HepG2 (cell line): ENCODE measurements around the gene GSTA1. TPM values are rescaled to one million over a fixed set of nuclear protein-coding genes. Genes with fewer than 3 reads are reported as not detected.

Experiments used
- ATAD3A ChIP-seq: sonication (generic); formaldehyde crosslinking; IDR thresholded peaks from 2 replicates; pipeline ENCODE4 v1.4.0; 2020; ENCODE audit warnings: missing genetic modification reagents
- CCDC6 ChIP-seq: sonication (generic); formaldehyde crosslinking; IDR thresholded peaks from 2 replicates; pipeline ENCODE4 v1.8.1; 2022; ENCODE audit warnings: mild to moderate bottlenecking, missing genetic modification reagents, moderate library complexity
- DPF2 ChIP-seq: sonication (generic); formaldehyde crosslinking; IDR thresholded peaks from 2 replicates; pipeline ENCODE4 v1.4.0; 2020; ENCODE audit warnings: mild to moderate bottlenecking, low read depth, missing genetic modification reagents, borderline replicate concordance
- DR1 ChIP-seq: sonication (generic); formaldehyde crosslinking; IDR thresholded peaks from 2 replicates; pipeline ENCODE4 v1.8.0; 2021; ENCODE audit warnings: mild to moderate bottlenecking, missing genetic modification reagents, inconsistent platforms
- HDAC6 ChIP-seq: fragments of 200-600 bp; sonication (generic); IDR thresholded peaks from 2 replicates; pipeline ENCODE4 v1.7.0; 2017; ENCODE audit warnings: mild to moderate bottlenecking, antibody characterized with exemption, low read length, low read depth
- HIVEP1 ChIP-seq: sonication (generic); formaldehyde crosslinking; IDR thresholded peaks from 2 replicates; pipeline ENCODE4 v1.4.0; 2020; ENCODE audit warnings: mild to moderate bottlenecking, missing genetic modification reagents
- HOXA9 ChIP-seq: sonication (generic); formaldehyde crosslinking; IDR thresholded peaks from 2 replicates; pipeline ENCODE4 v1.8.1; 2022; ENCODE audit warnings: missing genetic modification reagents, mild to moderate bottlenecking, moderate library complexity, borderline replicate concordance
- ISL2 ChIP-seq: sonication (generic); formaldehyde crosslinking; IDR thresholded peaks from 2 replicates; pipeline ENCODE4 v1.5.0; 2020; ENCODE audit warnings: missing genetic modification reagents
- MZF1 ChIP-seq: sonication (generic); formaldehyde crosslinking; IDR thresholded peaks from 2 replicates; pipeline ENCODE4 v1.8.1; 2023; ENCODE audit warnings: mild to moderate bottlenecking, missing genetic modification reagents, borderline replicate concordance
- PAX8 ChIP-seq: sonication (generic); formaldehyde crosslinking; IDR thresholded peaks from 2 replicates; pipeline ENCODE4 v1.8.0; 2022; ENCODE audit warnings: mild to moderate bottlenecking, missing genetic modification reagents, borderline replicate concordance
- PCBP2 ChIP-seq: fragments of 200-400 bp; formaldehyde crosslinking; optimal IDR thresholded peaks from 2 replicates; pipeline ENCODE3; 2018; ENCODE audit warnings: low read length, low read depth; ENCODE audit not compliant: poor library complexity, severe bottlenecking
- TAF1 ChIP-seq: sonication (generic); formaldehyde crosslinking; IDR thresholded peaks from 2 replicates; pipeline ENCODE4 v1.4.0; 2020; ENCODE audit warnings: missing genetic modification reagents
- ZFP90 ChIP-seq: sonication (generic); formaldehyde crosslinking; IDR thresholded peaks from 2 replicates; pipeline ENCODE4 v1.8.0; 2022; ENCODE audit warnings: missing genetic modification reagents, mild to moderate bottlenecking, inconsistent platforms, borderline replicate concordance
- ZMYM4 ChIP-seq: sonication (generic); formaldehyde crosslinking; IDR thresholded peaks from 2 replicates; pipeline ENCODE4 v1.8.1; 2023; ENCODE audit warnings: mild to moderate bottlenecking, missing genetic modification reagents
- ZNF530 ChIP-seq: sonication (generic); formaldehyde crosslinking; IDR thresholded peaks from 2 replicates; pipeline ENCODE4 v1.5.0; 2020; ENCODE audit warnings: low read depth, mild to moderate bottlenecking, missing genetic modification reagents
- ZNF543 ChIP-seq: sonication (generic); formaldehyde crosslinking; IDR thresholded peaks from 2 replicates; pipeline ENCODE4 v1.4.0; 2020; ENCODE audit warnings: mild to moderate bottlenecking, missing genetic modification reagents
- ZNF615 ChIP-seq: sonication (generic); formaldehyde crosslinking; IDR thresholded peaks from 2 replicates; pipeline ENCODE4 v1.5.0; 2020; ENCODE audit warnings: mild to moderate bottlenecking, missing genetic modification reagents, borderline replicate concordance
- ZNF672 ChIP-seq: sonication (generic); formaldehyde crosslinking; IDR thresholded peaks from 2 replicates; pipeline ENCODE4 v1.8.1; 2022; ENCODE audit warnings: missing genetic modification reagents
- polyA plus RNA-seq, 8 experiments: library from polyadenylated mRNA; depleted of rRNA in 3 of 8; stranded (reverse) in 7 of 8; unstranded in 1 of 8; fragments of >200 nt; fragmentation: Illumina TruSeq in 4 of 8; extraction: Trizol in 4 of 8; gene quantifications; 2 replicates each; pipeline versions ENCODE4 v1.2.1 to v1.2.3, GENCODE V29; 2011 to 2016; ENCODE audit warnings: low read depth in 4 of 8, missing spikeins in 1 of 8, mixed read lengths in 1 of 8; ENCODE audit not compliant: insufficient read depth in 1 of 8
- total RNA-seq, 5 experiments: library from RNA; depleted of rRNA; stranded (reverse); fragments of >200 nt; fragmentation: Illumina TruSeq; extraction: Trizol; gene quantifications; 2 replicates each; pipeline ENCODE4 v1.2.3, GENCODE V29; 2016; ENCODE audit warnings: low read depth in 1 of 5
- TF ChIP-seq, protein P1 (sequence below): sonication (generic); formaldehyde crosslinking; IDR thresholded peaks from 2 replicates; pipeline ENCODE4 v1.4.0; 2020; ENCODE audit warnings: missing genetic modification reagents
- TF ChIP-seq, protein P2 (sequence below): sonication (generic); formaldehyde crosslinking; IDR thresholded peaks from 2 replicates; pipeline ENCODE4 v1.4.0; 2020; ENCODE audit warnings: missing genetic modification reagents
- TF ChIP-seq, protein P3 (sequence below): sonication (generic); formaldehyde crosslinking; IDR thresholded peaks from 2 replicates; pipeline ENCODE4 v1.4.0; 2020; ENCODE audit warnings: missing genetic modification reagents, borderline replicate concordance

GSTA1 gene
- total and polyA plus RNA-seq, 2 of the 13 experiments (the other 11 are each of a cell fraction or from before 2014, with no cell fraction given) = 6.2 to 282 TPM

DNA sequence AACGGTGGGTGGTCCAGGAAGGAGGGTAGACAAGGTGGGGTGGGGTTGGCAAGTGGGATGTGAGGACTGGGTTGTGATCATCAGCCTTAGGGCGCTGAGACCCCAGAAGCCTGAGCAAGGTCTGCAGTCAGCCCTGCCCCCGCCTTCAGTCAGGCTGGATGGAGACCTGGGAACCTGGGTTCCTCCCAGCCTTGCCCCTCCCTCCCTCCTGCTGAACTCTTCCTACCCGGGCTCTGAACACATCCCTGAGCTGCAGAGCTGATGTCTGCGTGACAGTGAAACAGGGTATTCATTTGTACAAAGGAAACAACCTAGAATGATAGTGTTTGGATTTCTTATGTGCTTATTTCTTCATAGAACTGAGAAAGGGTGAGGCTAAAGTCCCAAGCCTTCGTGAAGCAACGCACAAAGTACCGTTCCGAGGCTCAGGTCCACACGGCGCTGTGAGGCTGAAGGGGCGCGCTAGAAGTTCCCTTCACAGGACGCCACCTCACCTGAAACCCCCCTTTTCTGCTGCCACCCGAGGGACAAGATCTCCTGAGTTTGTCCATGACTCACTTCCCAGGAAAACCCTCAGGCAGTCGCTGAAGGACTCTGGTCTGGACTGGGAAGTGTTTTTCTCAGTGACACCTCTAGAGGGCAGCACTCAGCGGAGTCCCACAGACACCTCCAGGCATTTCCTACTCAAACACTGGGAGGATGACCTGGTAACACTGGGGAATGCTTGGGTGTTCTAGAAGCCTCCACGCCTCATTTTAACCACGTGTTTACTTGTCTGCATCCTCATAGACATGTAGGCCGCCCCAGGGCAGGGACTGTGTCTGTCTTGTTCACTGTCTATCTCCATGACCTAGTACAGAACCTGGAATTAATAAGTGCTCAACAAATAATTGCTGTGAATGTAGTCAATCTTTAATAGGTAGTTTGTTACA, 35.8 kb upstream of the GSTA1 start (continued):
- TF ChIP-seq ZNF615 (CRISPR knock-in tag) (no peak), ZMYM4 (CRISPR knock-in tag) (peak; percentile 76; the same call in 1 of the 2 replicates), DPF2 (CRISPR knock-in tag) (no peak), PAX8 (CRISPR knock-in tag) (no peak), ZFP90 (CRISPR knock-in tag) (no peak), MZF1 (CRISPR knock-in tag) (no peak), ZNF672 (CRISPR knock-in tag) (no peak), PCBP2 (no peak), TAF1 (CRISPR knock-in tag) (peak; percentile 26; the same call in 1 of the 2 replicates), ISL2 (CRISPR knock-in tag) (no peak), ZNF543 (CRISPR knock-in tag) (no peak), CCDC6 (CRISPR knock-in tag) (no peak), ZNF530 (no peak), ATAD3A (CRISPR knock-in tag) (no peak), DR1 (CRISPR knock-in tag) (no peak; the same call in 1 of the 2 replicates), HOXA9 (CRISPR knock-in tag) (no peak), HDAC6 (no peak), HIVEP1 (CRISPR knock-in tag) (0 out of 2 replicates have a peak, but pooled peaks have one; percentile 36)
- TF ChIP-seq, protein P1, sequence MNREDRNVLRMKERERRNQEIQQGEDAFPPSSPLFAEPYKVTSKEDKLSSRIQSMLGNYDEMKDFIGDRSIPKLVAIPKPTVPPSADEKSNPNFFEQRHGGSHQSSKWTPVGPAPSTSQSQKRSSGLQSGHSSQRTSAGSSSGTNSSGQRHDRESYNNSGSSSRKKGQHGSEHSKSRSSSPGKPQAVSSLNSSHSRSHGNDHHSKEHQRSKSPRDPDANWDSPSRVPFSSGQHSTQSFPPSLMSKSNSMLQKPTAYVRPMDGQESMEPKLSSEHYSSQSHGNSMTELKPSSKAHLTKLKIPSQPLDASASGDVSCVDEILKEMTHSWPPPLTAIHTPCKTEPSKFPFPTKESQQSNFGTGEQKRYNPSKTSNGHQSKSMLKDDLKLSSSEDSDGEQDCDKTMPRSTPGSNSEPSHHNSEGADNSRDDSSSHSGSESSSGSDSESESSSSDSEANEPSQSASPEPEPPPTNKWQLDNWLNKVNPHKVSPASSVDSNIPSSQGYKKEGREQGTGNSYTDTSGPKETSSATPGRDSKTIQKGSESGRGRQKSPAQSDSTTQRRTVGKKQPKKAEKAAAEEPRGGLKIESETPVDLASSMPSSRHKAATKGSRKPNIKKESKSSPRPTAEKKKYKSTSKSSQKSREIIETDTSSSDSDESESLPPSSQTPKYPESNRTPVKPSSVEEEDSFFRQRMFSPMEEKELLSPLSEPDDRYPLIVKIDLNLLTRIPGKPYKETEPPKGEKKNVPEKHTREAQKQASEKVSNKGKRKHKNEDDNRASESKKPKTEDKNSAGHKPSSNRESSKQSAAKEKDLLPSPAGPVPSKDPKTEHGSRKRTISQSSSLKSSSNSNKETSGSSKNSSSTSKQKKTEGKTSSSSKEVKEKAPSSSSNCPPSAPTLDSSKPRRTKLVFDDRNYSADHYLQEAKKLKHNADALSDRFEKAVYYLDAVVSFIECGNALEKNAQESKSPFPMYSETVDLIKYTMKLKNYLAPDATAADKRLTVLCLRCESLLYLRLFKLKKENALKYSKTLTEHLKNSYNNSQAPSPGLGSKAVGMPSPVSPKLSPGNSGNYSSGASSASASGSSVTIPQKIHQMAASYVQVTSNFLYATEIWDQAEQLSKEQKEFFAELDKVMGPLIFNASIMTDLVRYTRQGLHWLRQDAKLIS (CRISPR knock-in tag) = no peak
- TF ChIP-seq, protein P2, sequence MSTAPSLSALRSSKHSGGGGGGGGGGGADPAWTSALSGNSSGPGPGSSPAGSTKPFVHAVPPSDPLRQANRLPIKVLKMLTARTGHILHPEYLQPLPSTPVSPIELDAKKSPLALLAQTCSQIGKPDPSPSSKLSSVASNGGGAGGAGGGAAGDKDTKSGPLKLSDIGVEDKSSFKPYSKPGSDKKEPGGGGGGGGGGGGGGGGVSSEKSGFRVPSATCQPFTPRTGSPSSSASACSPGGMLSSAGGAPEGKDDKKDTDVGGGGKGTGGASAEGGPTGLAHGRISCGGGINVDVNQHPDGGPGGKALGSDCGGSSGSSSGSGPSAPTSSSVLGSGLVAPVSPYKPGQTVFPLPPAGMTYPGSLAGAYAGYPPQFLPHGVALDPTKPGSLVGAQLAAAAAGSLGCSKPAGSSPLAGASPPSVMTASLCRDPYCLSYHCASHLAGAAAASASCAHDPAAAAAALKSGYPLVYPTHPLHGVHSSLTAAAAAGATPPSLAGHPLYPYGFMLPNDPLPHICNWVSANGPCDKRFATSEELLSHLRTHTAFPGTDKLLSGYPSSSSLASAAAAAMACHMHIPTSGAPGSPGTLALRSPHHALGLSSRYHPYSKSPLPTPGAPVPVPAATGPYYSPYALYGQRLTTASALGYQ (CRISPR knock-in tag) = no peak
- TF ChIP-seq, protein P3, sequence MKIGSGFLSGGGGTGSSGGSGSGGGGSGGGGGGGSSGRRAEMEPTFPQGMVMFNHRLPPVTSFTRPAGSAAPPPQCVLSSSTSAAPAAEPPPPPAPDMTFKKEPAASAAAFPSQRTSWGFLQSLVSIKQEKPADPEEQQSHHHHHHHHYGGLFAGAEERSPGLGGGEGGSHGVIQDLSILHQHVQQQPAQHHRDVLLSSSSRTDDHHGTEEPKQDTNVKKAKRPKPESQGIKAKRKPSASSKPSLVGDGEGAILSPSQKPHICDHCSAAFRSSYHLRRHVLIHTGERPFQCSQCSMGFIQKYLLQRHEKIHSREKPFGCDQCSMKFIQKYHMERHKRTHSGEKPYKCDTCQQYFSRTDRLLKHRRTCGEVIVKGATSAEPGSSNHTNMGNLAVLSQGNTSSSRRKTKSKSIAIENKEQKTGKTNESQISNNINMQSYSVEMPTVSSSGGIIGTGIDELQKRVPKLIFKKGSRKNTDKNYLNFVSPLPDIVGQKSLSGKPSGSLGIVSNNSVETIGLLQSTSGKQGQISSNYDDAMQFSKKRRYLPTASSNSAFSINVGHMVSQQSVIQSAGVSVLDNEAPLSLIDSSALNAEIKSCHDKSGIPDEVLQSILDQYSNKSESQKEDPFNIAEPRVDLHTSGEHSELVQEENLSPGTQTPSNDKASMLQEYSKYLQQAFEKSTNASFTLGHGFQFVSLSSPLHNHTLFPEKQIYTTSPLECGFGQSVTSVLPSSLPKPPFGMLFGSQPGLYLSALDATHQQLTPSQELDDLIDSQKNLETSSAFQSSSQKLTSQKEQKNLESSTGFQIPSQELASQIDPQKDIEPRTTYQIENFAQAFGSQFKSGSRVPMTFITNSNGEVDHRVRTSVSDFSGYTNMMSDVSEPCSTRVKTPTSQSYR (CRISPR knock-in tag) = peak; percentile 15; the same call in 1 of the 2 replicates
